HepG2 (cell line): Measurements from ENCODE around the gene ARVCF. TPM values are rescaled to one million over a fixed set of nuclear protein-coding genes. Genes with fewer than 3 reads are reported as not detected.

Experiments used
- GLI4 ChIP-seq: sonication (generic); formaldehyde crosslinking; IDR thresholded peaks from 2 replicates; pipeline ENCODE4 v1.5.1; 2020; ENCODE audit warnings: missing genetic modification reagents, mild to moderate bottlenecking, moderate library complexity, borderline replicate concordance
- HCFC1 ChIP-seq: fragments of 150-350 bp; IDR thresholded peaks from 2 replicates; pipeline ENCODE4 v1.6.1; 2014; ENCODE audit warnings: low read depth, low read length
- HOXA7 ChIP-seq: sonication (generic); formaldehyde crosslinking; IDR thresholded peaks from 2 replicates; pipeline ENCODE4 v1.8.1; 2022; ENCODE audit warnings: mild to moderate bottlenecking, missing genetic modification reagents, moderate library complexity
- MXI1 ChIP-seq: IDR thresholded peaks from 3 replicates; pipeline ENCODE4 v1.6.1; 2012; ENCODE audit warnings: low read depth, low read length, inconsistent platforms, borderline replicate concordance
- NR1H2 ChIP-seq: sonication (generic); formaldehyde crosslinking; IDR thresholded peaks from 2 replicates; pipeline ENCODE4 v1.8.1; 2022; ENCODE audit warnings: low read depth, missing genetic modification reagents, borderline replicate concordance
- PHB2 ChIP-seq: fragments of 450-650 bp; IDR thresholded peaks from 2 replicates; pipeline ENCODE4 v1.6.1; 2018; ENCODE audit not compliant: partially characterized antibody
- RFX5 ChIP-seq: IDR thresholded peaks from 2 replicates; pipeline ENCODE4 v1.6.1; 2011; ENCODE audit warnings: low read depth, low read length, improper control_type of control experiment
- SMARCC2 ChIP-seq: fragments of 450-650 bp; IDR thresholded peaks from 2 replicates; pipeline ENCODE4 v1.6.1; 2017; ENCODE audit warnings: antibody characterized with exemption, mild to moderate bottlenecking
- SP1 ChIP-seq, 2 experiments: fragments of 450-650 bp in 1 of 2; sonication (generic) in 1 of 2; formaldehyde crosslinking in 1 of 2; IDR thresholded peaks; 2 replicates each; pipeline versions ENCODE4 v1.4.0 to v1.6.1; 2016 to 2020; ENCODE audit warnings: missing genetic modification reagents in 1 of 2
- SP4 ChIP-seq: sonication (generic); formaldehyde crosslinking; IDR thresholded peaks from 2 replicates; pipeline ENCODE4 v1.8.1; 2023; ENCODE audit warnings: mild to moderate bottlenecking, missing genetic modification reagents
- SYNCRIP ChIP-seq: fragments of 200-400 bp; formaldehyde crosslinking; IDR thresholded peaks from 2 replicates; pipeline ENCODE4 v1.6.1; 2018; ENCODE audit warnings: mild to moderate bottlenecking, low read depth, low read length; ENCODE audit not compliant: insufficient read depth
- ZBTB20 ChIP-seq: sonication (generic); formaldehyde crosslinking; IDR thresholded peaks from 2 replicates; pipeline ENCODE4 v1.8.1; 2023; ENCODE audit warnings: missing genetic modification reagents, low read depth, mild to moderate bottlenecking, borderline replicate concordance
- ZFAT ChIP-seq: sonication (generic); formaldehyde crosslinking; conservative IDR thresholded peaks from 2 replicates; pipeline ENCODE4 v1.8.1; 2023; ENCODE audit warnings: missing genetic modification reagents, inconsistent platforms
- ZNF180 ChIP-seq: sonication (generic); formaldehyde crosslinking; IDR thresholded peaks from 2 replicates; pipeline ENCODE4 v1.4.0; 2020; ENCODE audit warnings: low read depth, missing genetic modification reagents, borderline replicate concordance
- ZNF251 ChIP-seq: sonication (generic); formaldehyde crosslinking; IDR thresholded peaks from 2 replicates; pipeline ENCODE4 v1.9.0; 2021; ENCODE audit warnings: mild to moderate bottlenecking, missing genetic modification reagents
- ZNF253 ChIP-seq: sonication (generic); formaldehyde crosslinking; IDR thresholded peaks from 2 replicates; pipeline ENCODE4 v1.8.0; 2022; ENCODE audit warnings: mild to moderate bottlenecking, missing genetic modification reagents, borderline replicate concordance
- ZNF292 ChIP-seq: sonication (generic); formaldehyde crosslinking; IDR thresholded peaks from 2 replicates; pipeline ENCODE4 v1.8.1; 2022; ENCODE audit warnings: mild to moderate bottlenecking, low read depth, missing genetic modification reagents, borderline replicate concordance
- ZNF331 ChIP-seq: sonication (generic); formaldehyde crosslinking; IDR thresholded peaks from 2 replicates; pipeline ENCODE4 v1.4.0; 2020; ENCODE audit warnings: missing genetic modification reagents
- ZNF343 ChIP-seq: sonication (generic); formaldehyde crosslinking; IDR thresholded peaks from 2 replicates; pipeline ENCODE4 v1.4.0; 2020; ENCODE audit warnings: mild to moderate bottlenecking, missing genetic modification reagents
- ZNF547 ChIP-seq: sonication (generic); formaldehyde crosslinking; IDR thresholded peaks from 2 replicates; pipeline ENCODE4 v1.5.1; 2020; ENCODE audit warnings: mild to moderate bottlenecking, missing genetic modification reagents
- ZNF749 ChIP-seq: sonication (generic); formaldehyde crosslinking; IDR thresholded peaks from 2 replicates; pipeline ENCODE4 v1.8.0; 2022; ENCODE audit warnings: mild to moderate bottlenecking, missing genetic modification reagents, moderate library complexity, borderline replicate concordance
- ZSCAN25 ChIP-seq: sonication (generic); formaldehyde crosslinking; IDR thresholded peaks from 2 replicates; pipeline ENCODE4 v1.8.0; 2022; ENCODE audit warnings: mild to moderate bottlenecking, missing genetic modification reagents
- polyA plus RNA-seq, 8 experiments: library from polyadenylated mRNA; depleted of rRNA in 3 of 8; stranded (reverse) in 7 of 8; unstranded in 1 of 8; fragments of >200 nt; fragmentation: Illumina TruSeq in 4 of 8; extraction: Trizol in 4 of 8; gene quantifications; 2 replicates each; pipeline versions ENCODE4 v1.2.1 to v1.2.3, GENCODE V29; 2011 to 2016; ENCODE audit warnings: low read depth in 4 of 8, missing spikeins in 1 of 8, mixed read lengths in 1 of 8; ENCODE audit not compliant: insufficient read depth in 1 of 8
- total RNA-seq, 5 experiments: library from RNA; depleted of rRNA; stranded (reverse); fragments of >200 nt; fragmentation: Illumina TruSeq; extraction: Trizol; gene quantifications; 2 replicates each; pipeline ENCODE4 v1.2.3, GENCODE V29; 2016; ENCODE audit warnings: low read depth in 1 of 5
- TF ChIP-seq, protein P1 (sequence below): sonication (generic); formaldehyde crosslinking; IDR thresholded peaks from 2 replicates; pipeline ENCODE4 v1.5.0; 2020; ENCODE audit warnings: missing genetic modification reagents
- TF ChIP-seq, protein P2 (sequence below): sonication (generic); formaldehyde crosslinking; IDR thresholded peaks from 2 replicates; pipeline ENCODE4 v1.4.0; 2020; ENCODE audit warnings: missing genetic modification reagents, low read depth, mild to moderate bottlenecking, borderline replicate concordance
- TF ChIP-seq, protein P3 (sequence below), 2 experiments: fragments of 450-650 bp in 1 of 2; sonication (generic) in 1 of 2; formaldehyde crosslinking; IDR thresholded peaks; 2 replicates each; pipeline versions ENCODE4 v1.5.0 to v1.8.0; 2020 to 2022; ENCODE audit warnings: mild to moderate bottlenecking in 1 of 2, missing genetic modification reagents in 1 of 2
- TF ChIP-seq, protein P4 (sequence below): sonication (generic); formaldehyde crosslinking; IDR thresholded peaks from 2 replicates; pipeline ENCODE4 v1.4.0; 2020; ENCODE audit warnings: low read depth, mild to moderate bottlenecking, missing genetic modification reagents

The ARVCF gene
- total and polyA plus RNA-seq, 2 of the 13 experiments (the other 11 are each of a cell fraction or from before 2014, with no cell fraction given) = 16.4 to 17.7 TPM

DNA sequence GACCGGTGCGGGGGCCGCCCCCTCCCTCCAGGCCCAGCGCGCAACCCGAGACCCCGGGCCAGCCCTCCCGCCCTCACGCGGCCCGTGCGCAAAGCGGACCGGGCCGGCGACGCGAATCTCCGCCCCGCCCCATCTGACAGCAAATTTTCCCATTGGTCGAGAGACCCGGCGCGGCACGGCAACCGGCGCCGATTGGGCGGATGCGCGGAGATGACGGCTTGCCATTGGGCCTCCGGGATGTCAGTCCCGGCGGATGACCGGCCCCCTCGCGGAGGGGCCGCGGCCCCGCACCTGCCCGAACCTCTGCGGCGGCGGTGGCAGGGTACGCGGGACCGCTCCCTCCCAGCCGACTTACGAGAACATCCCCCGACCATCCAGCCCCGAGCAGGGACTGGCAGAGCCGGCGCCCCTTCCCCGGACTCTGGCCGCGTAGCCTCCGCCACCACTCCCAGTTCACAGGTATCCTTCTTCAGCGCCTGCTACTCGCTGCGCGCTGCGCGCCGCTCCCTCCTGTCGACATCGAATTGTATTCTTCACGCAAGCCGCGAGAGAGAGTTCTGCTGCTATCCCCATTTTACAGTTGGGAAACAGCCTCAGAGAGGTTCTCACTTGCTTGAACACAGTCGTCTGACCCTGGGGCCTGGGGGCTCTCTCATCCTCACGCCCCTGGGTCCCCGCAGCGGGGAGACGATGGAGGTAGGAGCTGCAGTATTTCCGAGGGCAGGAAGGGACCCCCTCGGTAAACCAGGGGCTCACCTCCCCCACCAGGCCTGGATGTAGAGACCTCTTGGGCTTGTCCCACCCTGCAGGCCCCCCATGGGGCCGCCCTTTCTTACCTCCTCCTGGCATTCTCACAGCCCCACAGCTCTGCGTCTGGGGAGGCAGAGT is at the start of gene ARVCF (continued):
- 0 out of 2 replicates have a peak, but pooled peaks have one; percentile 69 for TF ChIP-seq GLI4 (CRISPR knock-in tag)
- TF ChIP-seq NR1H2 = no peak
- TF ChIP-seq, protein P1, sequence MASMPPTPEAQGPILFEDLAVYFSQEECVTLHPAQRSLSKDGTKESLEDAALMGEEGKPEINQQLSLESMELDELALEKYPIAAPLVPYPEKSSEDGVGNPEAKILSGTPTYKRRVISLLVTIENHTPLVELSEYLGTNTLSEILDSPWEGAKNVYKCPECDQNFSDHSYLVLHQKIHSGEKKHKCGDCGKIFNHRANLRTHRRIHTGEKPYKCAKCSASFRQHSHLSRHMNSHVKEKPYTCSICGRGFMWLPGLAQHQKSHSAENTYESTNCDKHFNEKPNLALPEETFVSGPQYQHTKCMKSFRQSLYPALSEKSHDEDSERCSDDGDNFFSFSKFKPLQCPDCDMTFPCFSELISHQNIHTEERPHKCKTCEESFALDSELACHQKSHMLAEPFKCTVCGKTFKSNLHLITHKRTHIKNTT (CRISPR knock-in tag) = no peak
- TF ChIP-seq HCFC1 = no peak
- TF ChIP-seq ZSCAN25 (CRISPR knock-in tag) = 0 out of 2 replicates have a peak, but pooled peaks have one; percentile 16
- no peak for TF ChIP-seq ZFAT (CRISPR knock-in tag)
- TF ChIP-seq MXI1 = no peak
- no peak for TF ChIP-seq ZNF331
- no peak for TF ChIP-seq PHB2
- TF ChIP-seq RFX5 = peak; percentile 94
- no peak for TF ChIP-seq SP1 (IDR thresholded peaks at IDR 0.05)
- peak; percentile 73; the same call in 1 of the 2 replicates for TF ChIP-seq SP1 (CRISPR knock-in tag; IDR thresholded peaks at IDR 0.05)
- 0 out of 2 replicates have a peak, but pooled peaks have one; percentile 11 for TF ChIP-seq ZNF547 (CRISPR knock-in tag)
- TF ChIP-seq SMARCC2 = no peak
- TF ChIP-seq, protein P2, sequence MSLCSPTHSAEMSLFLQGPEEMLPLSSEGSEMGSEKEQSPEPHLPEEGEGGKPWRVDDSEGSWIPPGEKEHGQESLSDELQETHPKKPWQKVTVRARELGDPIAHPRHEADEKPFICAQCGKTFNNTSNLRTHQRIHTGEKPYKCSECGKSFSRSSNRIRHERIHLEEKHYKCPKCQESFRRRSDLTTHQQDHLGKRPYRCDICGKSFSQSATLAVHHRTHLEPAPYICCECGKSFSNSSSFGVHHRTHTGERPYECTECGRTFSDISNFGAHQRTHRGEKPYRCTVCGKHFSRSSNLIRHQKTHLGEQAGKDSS (CRISPR knock-in tag) = no peak
- no peak for TF ChIP-seq ZNF253
- peak; percentile 81; the same call in 1 of the 2 replicates for TF ChIP-seq SP4 (CRISPR knock-in tag)
- no peak for TF ChIP-seq ZNF343 (CRISPR knock-in tag)
- TF ChIP-seq ZNF749 = no peak
- no peak for TF ChIP-seq HOXA7 (CRISPR knock-in tag)
- no peak for TF ChIP-seq ZNF251
- TF ChIP-seq ZNF292 (CRISPR knock-in tag) = no peak
- TF ChIP-seq, protein P3, sequence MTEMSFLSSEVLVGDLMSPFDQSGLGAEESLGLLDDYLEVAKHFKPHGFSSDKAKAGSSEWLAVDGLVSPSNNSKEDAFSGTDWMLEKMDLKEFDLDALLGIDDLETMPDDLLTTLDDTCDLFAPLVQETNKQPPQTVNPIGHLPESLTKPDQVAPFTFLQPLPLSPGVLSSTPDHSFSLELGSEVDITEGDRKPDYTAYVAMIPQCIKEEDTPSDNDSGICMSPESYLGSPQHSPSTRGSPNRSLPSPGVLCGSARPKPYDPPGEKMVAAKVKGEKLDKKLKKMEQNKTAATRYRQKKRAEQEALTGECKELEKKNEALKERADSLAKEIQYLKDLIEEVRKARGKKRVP (CRISPR knock-in tag; IDR thresholded peaks at IDR 0.05) = 0 out of 4 replicates have a peak, but pooled peaks of 1 of the 2 experiments have one; percentile 5
- TF ChIP-seq SYNCRIP = no peak
- TF ChIP-seq, protein P4, sequence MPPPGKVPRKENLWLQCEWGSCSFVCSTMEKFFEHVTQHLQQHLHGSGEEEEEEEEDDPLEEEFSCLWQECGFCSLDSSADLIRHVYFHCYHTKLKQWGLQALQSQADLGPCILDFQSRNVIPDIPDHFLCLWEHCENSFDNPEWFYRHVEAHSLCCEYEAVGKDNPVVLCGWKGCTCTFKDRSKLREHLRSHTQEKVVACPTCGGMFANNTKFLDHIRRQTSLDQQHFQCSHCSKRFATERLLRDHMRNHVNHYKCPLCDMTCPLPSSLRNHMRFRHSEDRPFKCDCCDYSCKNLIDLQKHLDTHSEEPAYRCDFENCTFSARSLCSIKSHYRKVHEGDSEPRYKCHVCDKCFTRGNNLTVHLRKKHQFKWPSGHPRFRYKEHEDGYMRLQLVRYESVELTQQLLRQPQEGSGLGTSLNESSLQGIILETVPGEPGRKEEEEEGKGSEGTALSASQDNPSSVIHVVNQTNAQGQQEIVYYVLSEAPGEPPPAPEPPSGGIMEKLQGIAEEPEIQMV (CRISPR knock-in tag) = peak; percentile 87
- TF ChIP-seq ZBTB20 = no peak
- TF ChIP-seq ZNF180 (CRISPR knock-in tag) = no peak
